LNCAP (cell line): ENCODE data around the gene NEURL1.

Source experiments
- TF ChIP-seq, protein P1 (sequence below): fragments of 450-650 bp; IDR thresholded peaks from 2 replicates; pipeline ENCODE4 v1.5.1; 2017; ENCODE audit warnings: mild to moderate bottlenecking

NEURL1 gene

GRCh38 chr10:103555325-103555649 is 61.8 kb downstream of the NEURL1 start:
- TF ChIP-seq, protein P1, sequence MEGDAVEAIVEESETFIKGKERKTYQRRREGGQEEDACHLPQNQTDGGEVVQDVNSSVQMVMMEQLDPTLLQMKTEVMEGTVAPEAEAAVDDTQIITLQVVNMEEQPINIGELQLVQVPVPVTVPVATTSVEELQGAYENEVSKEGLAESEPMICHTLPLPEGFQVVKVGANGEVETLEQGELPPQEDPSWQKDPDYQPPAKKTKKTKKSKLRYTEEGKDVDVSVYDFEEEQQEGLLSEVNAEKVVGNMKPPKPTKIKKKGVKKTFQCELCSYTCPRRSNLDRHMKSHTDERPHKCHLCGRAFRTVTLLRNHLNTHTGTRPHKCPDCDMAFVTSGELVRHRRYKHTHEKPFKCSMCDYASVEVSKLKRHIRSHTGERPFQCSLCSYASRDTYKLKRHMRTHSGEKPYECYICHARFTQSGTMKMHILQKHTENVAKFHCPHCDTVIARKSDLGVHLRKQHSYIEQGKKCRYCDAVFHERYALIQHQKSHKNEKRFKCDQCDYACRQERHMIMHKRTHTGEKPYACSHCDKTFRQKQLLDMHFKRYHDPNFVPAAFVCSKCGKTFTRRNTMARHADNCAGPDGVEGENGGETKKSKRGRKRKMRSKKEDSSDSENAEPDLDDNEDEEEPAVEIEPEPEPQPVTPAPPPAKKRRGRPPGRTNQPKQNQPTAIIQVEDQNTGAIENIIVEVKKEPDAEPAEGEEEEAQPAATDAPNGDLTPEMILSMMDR = no peak

GRCh38 chr10:103555712-103556111 is 62.2 kb downstream of the NEURL1 start:
- TF ChIP-seq, protein P1 = no peak

- TF ChIP-seq, protein P1 = no peak
Measured at GRCh38 chr10:103556383-103557007, 63.0 kb downstream of the NEURL1 start.

DNA sequence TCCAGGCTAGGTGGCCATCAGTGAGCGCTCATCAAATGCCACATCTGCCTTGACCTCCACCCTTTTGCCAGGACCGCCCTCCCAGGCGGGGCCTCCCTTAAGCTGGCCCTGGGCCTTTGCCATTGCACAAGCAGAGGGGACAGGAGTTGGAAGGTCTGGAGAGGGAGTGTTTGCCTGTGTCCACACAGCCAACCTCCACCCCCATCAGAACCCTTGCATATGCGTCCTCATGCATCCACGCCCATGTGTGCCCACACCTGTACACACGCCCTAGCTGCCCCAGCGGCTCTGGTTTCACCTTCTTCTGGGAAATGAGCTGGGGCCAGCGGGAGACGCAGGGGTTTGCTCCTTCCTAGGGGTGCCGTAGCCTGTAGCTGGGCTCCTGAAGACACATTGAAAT is 64.0 kb downstream of the NEURL1 start:
- TF ChIP-seq, protein P1 = no peak

DNA sequence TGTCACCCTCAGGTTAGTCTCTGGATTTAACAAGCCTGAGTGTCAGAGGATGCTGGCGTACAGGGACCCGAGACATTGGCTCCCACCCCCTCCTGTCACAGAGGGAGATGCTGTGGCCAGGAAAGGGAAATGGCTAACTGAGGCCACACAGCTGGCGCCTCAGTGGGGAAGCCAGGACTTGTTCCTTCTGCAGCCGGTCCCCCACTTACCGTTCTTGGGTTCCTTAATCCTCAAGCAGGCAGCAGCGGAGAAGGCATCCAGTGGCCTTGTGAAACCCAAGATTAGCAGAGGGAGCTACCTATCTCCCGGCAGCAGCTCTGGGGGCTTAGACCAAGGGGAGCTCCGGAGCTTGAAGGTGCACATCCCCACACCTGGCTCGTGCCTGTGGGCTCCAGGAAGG is 65.4 kb downstream of the NEURL1 start:
- TF ChIP-seq, protein P1 = no peak

GRCh38 chr10:103559776-103560175 is 66.3 kb downstream of the NEURL1 start:
- TF ChIP-seq, protein P1 = no peak

DNA sequence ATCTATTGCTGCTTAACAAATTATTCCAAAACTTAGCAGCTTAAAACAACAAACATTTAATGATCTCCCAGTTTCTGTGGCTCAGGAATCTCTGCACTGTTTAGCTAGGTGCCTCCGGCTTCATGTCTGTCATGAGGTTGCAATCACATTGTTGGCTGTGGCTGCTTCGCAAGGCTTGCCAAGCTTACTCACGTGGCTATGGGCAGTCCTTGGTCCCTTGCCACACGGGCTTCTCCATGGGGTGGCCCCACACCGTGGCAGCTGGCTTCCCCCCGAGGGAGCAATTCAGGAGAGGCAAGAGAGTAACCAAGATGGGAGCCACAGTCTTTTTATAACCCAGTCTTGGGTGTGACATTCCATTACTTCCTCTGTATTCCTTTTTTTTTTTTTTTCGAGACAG is 67.4 kb downstream of the NEURL1 start:
- TF ChIP-seq, protein P1 = no peak

DNA sequence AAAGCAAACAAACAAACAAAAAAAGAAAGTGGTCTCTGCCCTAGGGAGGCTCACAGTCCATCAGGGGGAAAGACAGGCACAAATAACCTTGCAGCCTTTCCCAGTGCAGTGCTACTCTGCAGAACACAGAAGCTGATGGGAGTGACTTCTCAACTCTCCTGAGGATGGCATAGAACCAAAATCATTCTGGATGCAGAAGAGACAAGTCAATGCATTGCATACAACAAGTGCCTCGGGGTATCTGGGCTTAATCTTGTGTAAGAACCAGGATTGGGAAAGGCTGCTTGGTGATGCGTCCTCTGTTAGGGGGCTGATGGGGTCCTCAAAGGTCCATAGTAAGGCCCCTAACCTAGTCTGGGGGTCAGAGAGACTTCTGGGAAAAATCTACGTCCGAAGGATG is 68.9 kb downstream of the NEURL1 start:
- TF ChIP-seq, protein P1 = no peak
